Fibroblast of the aortic adventitia (primary cell): ENCODE data around the gene DAP. TPM values are rescaled to one million over a fixed set of nuclear protein-coding genes. Genes with fewer than 3 reads are reported as not detected.

ENCODE experiments used
- DNase-seq: peaks from one replicate; pipeline ENCODE4 v3.0.0-alpha.2; 2010; ENCODE audit warnings: low read depth
- H3K4me3 ChIP-seq: 2 replicates; pipeline ENCODE4 v1.5.1; 2011; ENCODE audit warnings: low read depth, mild to moderate bottlenecking, control low read depth, low read length, moderate library complexity
- total RNA-seq: library from RNA; depleted of rRNA; stranded (reverse); fragments of >200 nt; gene quantifications from 2 replicates; pipeline ENCODE4 v1.2.3, GENCODE V29; 2012; ENCODE audit warnings: low replicate concordance
- TF ChIP-seq, protein P1 (sequence below): IDR thresholded peaks from 2 replicates; pipeline ENCODE4 v1.5.1; 2011; ENCODE audit warnings: mild to moderate bottlenecking, low read length, control low read depth, inconsistent platforms; ENCODE audit not compliant: insufficient read depth

Gene DAP
- total RNA-seq, 1 donor: 49.3 TPM

- TF ChIP-seq, protein P1, sequence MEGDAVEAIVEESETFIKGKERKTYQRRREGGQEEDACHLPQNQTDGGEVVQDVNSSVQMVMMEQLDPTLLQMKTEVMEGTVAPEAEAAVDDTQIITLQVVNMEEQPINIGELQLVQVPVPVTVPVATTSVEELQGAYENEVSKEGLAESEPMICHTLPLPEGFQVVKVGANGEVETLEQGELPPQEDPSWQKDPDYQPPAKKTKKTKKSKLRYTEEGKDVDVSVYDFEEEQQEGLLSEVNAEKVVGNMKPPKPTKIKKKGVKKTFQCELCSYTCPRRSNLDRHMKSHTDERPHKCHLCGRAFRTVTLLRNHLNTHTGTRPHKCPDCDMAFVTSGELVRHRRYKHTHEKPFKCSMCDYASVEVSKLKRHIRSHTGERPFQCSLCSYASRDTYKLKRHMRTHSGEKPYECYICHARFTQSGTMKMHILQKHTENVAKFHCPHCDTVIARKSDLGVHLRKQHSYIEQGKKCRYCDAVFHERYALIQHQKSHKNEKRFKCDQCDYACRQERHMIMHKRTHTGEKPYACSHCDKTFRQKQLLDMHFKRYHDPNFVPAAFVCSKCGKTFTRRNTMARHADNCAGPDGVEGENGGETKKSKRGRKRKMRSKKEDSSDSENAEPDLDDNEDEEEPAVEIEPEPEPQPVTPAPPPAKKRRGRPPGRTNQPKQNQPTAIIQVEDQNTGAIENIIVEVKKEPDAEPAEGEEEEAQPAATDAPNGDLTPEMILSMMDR: no peak
- no peak for DNase-seq
- H3K4me3 ChIP-seq: no peak overlapping the region
Observed at GRCh38 chr5:10710513-10711128, 50.4 kb downstream of the DAP start.

DNA sequence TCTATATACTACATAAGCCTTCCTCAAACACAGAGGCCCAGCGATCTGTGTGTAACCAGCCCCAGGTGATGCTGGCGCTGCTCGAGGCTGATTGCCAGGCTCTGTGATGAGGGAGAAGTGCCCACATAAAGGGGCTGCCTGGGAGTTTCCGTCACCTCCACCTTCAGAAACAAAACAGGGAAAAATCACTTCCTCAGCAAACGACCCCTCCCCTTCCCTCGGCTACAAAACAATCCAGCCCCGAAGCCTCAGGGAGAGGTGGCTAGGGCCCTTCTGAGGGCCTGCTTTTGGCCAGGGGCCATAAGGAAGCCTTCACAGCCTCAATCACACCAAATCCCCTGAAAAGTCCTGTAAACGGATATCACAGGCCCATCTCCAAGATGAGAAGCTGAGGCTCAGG is 51.1 kb downstream of the DAP start:
- TF ChIP-seq, protein P1: no peak
- no peak for DNase-seq

GRCh38 chr5:10709409-10709808 is 51.6 kb downstream of the DAP start:
- no peak overlapping the region for H3K4me3 ChIP-seq
- TF ChIP-seq, protein P1: no peak
- no peak for DNase-seq

More for the DNA sequence above, 51.1 kb downstream of the DAP start:
- no peak overlapping the region for H3K4me3 ChIP-seq

- H3K4me3 ChIP-seq: no peak overlapping the region
- no peak for DNase-seq
- TF ChIP-seq, protein P1: no peak
Observed at GRCh38 chr5:10708189-10708944, 52.7 kb downstream of the DAP start.

DNA sequence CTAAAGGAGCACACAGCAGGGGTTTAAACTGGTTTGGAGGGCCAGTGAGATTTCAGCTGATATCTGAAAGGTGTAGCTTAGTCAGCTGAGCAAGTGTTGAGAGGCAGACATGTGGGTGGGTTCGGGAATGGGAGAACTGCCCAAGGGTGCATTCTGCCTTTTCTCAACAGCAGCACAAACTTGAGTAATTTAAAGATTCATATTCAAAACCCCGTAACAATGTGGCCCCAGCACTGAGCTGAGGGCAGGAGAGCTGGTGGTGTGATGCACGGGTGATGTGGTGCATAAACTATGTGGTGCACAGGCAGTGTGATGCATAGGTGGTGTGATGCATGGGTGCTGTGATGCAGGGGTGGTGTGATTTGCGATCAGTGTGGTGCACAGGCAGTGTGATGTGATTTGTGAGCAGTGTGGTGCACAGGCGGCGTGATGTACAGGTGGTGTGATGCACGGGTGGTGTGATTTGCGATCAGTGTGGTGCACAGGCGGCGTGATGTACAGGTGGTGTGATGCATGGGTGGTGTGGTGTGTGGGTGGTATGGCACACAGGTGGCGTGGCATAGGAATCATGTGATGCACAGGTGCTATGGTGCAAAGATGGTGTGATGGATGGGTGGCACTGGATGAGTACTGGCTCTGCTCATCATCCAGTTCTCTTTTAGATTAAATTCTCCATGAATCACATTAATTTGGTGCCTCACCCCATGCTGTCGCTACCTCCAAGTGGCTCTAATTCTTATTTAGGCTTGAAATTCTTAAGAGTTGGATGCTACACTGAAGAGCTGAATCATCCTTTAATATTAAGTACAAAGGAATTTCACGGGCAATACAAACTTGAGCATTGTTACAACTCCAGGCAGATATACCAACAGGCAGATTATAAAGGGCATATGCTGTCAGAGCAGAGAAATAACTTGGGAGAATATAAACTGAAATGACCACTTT is 53.6 kb downstream of the DAP start:
- H3K4me3 ChIP-seq: no peak overlapping the region
- DNase-seq: peak; percentile 44
- TF ChIP-seq, protein P1: no peak

DNA sequence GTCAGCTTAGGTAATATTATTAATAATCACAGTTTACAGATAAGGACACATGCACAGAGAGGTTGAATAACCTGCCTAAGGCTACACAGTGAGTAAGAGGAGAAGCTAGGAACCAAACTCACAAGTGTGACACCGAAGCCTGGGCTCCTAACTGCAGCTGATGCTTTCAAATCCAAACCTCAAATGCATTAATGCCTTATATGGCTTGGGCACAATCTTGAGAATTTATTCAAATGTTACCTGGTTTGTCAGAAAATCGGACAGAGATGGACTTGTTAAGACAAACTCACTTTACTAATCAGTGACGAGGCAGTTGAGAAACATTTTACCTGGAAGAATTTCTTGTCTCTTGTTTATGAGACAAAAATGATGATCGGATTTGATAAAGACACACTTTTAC is 54.7 kb downstream of the DAP start:
- TF ChIP-seq, protein P1: no peak
- no peak overlapping the region for H3K4me3 ChIP-seq
- no peak for DNase-seq
